OCI-M2 (cell line): Measurements from ENCODE around the gene RAB27A.
"Not testable (repeated sequence)": the region's sequence is repeated elsewhere in the genome, so short reads cannot be mapped to it uniquely, and the experiment has no call there.

Experiments
- DNase-seq: peaks from one replicate; lab custom pipeline; 2025; ENCODE audit not compliant: unreplicated experiment; lab: John Stamatoyannopoulos, UW

RAB27A gene

DNA sequence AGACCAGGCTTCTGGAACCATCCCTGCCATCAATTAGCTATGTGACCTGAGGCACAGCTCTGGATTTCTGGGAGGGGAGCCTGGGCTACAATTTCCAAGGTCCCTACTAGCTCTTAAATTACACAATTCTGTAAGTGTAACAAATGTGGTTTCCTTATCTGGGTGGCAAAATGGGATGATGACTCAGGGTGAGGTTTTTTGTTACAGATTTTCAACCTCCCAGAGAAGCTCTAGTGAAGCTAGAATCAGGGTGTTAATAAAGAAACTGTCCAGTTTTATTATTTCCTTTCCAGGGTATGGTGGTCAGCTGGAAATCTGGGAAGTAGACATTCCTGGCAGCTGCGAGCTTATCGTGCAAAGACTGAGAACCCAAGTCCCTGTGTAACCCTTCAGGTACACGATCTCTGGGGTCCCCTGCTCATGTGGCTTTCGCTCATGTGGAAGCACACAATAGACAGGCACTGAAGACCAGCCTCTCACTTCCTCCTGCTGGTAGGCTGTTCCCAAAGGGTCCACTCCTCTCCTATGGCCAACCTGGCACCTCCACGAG lies 7.3 kb downstream of the RAB27A start:
- DNase-seq, result no peak

GRCh38 chr15:55281517-55282228 lies 7.9 kb downstream of the RAB27A start:
- no peak for DNase-seq

DNA sequence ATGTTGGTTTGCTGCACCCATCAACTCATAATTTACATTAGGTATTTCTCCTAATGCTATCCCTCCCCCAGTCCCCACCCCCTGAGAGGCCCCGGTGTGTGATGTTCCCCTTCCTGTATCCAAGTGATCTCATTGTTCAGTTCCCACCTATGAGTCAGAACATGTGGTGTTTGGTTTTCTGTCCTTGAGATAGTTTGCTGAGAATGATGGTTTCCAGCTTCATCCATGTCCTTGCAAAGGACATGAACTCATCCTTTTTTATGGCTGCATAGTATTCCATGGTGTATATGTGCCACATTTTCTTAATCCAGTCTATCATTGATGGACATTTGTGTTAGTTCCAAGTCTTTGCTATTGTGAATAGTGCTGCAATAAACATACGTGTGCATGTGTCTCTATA lies 9.0 kb downstream of the RAB27A start:
- DNase-seq, result not testable (repeated sequence)

DNA sequence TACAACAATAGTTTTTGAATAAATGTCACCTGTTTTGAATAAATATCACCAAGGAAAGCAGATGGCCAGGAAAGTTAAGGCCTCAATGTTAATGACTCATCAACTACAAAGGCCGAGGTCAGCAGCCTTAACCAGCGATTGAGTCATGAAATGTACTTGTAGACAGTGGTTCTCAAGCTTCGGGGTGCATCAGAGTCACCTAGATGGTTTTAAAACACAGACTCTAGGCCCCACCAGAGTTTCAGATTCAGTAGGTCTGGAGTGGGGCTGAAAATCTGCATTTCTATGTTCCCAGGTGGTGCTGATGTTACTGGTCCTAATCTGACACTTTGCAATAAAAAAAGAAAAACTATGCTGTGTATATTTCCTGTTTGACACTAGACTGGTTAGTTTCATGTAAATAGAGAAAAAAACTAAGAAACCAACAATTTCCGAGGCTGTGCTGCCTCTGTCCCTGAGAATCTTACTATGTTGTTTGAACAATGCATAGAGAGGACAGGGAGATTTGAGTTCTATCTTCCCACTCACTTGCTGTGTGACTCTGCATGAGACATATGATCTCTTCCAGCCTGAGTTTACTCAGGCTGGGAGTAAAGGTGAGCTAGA lies 9.8 kb downstream of the RAB27A start:
- no peak for DNase-seq

DNA sequence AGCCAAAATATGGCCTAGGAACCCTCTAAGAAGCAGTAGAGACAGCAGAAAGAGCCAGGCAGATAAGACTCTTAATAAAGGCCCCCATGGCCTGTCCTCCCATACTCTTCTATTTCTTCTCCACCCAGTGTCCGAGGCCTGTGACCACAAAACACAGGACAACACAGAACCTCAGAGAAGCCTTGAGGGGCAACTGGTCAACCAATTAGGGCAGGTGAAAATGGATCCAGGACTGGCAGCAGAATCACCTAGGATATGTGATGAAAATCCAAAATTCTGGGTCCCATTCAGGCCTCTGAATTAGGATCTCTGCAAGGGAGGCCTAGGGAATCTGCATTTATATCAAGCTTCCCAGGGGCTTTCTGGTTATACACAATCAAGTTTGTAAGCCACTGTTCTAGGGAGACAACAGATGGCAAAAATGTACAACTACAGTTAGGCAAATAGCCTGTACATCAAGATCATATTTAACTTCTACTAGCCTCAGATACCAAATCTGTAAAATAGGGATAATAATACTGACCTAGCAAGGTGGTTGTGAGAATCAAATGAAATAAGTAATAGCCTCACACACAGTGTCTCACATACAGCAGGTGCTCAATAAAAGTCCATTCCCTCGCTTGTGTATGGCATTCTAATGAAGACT lies 10.4 kb downstream of the RAB27A start:
- DNase-seq, result no peak

DNA sequence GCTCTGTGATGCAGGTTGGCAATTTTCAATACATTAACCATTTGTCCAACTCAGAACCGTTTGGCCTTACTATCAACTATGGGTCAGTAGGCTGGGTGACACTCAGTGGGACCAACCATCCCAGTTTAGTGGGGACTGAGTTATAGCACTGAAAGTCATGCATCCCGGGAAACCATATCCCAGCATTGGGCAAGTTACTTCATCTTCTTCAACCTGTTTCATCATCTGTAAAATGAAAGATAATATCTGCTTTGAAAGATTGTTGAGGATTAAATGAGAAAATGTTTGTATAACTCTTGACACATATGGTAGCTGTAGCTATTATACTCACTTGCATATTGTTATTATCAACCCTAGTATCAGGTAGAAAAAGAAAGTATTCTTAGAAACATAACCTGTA lies 11.9 kb downstream of the RAB27A start:
- no peak for DNase-seq

GRCh38 chr15:55277116-55277564 lies 12.5 kb downstream of the RAB27A start:
- DNase-seq, result no peak

DNA sequence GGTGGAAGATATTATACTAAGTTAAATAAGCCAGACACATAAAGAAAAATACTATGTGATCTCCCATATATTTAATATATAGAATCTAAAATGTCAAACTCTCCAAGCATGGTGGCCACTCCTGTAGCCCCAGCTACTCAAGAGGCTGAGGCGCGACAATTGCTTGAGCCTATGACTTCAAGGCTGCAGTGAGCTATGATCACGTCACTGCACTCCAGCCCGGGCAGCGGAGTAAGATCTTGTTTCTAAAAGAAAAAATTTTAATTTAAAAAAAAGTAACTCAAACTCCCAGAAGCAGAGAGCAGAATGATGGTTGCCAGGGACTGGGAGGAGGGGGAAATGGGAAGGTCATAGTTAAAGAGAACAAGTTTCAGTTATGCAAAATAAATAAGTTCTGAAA lies 13.3 kb downstream of the RAB27A start:
- no peak for DNase-seq

- no peak for DNase-seq
Measured at GRCh38 chr15:55270291-55270690, 19.3 kb downstream of the RAB27A start.

DNA sequence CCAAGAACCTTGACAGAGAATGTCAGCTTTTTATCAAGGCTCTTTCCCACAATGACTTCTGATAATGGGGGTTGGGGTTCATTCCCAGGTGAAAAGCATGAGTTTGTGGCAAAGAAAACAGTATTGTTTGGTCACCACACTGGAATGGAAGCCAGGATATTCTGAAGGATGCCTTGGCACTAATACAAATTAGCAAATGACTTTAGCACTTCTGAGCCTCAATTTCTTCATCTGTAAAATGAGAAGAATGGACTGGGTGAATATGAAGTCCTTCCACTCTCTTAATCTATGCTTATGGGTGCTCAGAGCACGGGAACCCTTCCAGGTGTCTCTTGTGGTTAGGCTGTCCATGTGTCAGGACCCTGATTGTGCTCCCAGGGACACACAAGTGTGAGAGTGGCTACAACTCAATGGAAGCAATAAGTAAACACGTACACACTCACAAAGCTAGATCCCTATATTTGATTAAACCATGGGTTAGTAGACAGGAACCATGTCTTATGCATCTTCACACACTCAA lies 21.4 kb downstream of the RAB27A start:
- no peak for DNase-seq

GRCh38 chr15:55267401-55268175 lies 22.0 kb downstream of the RAB27A start:
- no peak for DNase-seq

DNA sequence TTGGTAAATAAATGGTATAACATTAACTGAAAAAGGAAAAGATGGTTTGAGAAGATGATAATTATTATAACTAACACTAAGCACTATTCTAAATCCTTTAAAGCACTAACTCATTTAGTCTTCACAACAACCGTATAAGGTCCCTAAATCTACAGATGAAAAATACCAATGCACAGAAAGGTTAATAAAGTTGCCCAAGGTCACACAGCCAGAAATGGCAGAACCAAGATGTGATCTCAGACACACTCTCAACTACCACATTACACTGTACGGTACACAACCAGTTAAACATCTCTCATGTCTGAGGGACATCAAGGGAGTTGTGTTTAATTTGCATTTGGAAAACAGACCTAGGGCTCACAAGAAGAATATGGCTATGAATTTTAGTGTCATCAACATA lies 23.1 kb downstream of the RAB27A start:
- DNase-seq, result no peak

DNA sequence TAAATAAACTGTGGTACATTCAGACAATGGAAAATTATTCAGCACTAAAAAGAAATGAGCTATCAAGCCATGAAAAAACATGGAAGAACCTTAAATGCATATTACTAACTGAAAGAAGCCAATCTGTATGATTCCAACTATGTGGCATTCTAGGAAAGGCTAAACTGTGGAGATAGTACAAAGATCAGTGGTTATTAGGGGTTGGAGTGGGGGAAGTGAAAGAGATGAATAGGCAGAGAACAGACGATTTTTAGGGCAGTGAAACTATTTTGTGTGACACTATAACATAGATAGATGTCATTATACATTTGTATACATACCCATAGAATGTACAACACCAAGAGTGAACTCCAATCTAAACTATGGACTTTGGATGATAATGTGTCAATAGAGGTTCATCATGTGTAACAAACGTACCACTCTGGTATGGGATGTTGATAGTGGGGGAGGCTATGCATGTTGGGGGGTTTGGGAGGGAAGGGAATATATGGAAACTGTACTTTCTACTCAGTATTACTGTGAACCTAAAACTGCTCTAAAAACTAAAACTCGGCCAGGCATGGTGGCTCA lies 29.0 kb downstream of the RAB27A start:
- DNase-seq, result no peak

DNA sequence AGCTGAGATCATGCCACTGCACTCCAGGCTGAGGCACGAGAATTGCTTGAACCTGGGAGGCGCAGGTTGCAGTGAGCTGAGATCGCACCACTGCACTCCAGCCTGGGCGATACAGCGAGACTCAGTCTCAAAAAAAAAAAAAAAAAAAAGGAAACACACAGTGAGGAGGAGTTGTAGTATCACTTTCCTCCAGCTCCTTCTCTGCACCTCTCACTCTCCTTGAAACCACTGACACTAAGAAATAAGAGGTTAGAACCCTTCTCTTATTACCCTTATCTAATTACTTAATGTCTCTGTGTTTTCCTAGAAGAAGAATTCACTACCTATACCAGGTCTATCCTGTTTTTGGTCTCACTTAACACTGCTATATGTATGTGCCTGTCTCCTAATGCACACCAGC lies 31.7 kb downstream of the RAB27A start:
- no peak for DNase-seq

GRCh38 chr15:55257012-55257670 lies 32.5 kb downstream of the RAB27A start:
- DNase-seq, result no peak

DNA sequence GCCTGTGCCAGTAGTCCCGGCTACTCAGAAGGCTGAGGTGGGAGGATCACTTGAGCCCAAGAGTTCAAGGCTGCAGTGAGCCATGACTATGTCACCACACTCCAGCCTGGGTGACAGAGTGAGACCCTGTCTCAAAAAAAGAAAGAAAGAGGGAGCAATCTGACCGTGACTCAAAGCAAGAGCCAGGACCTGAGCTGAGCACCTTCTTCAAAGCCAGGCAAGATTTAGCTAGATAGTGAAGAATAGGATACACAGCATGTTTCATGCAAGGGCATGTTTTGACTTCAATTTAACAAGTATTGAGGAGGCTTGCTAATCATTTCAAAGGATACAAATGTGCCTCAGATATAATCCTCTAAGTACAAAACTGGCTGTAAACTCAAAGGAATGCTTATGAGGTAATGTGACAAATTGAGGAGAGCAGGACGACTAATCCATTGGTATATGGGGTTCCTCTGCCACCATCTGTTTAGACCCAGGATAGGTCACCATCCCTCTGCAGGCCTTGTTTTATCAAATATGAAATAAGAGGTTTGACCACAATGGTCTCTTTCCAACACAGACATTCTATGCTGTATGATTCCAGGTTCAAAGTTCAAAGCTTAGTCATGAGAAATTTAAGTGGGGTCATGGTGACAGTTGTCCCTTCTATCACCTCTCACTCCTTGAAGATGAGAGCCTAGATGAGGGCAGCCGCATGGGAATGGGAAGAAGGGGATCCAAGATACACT lies 33.2 kb downstream of the RAB27A start:
- no peak for DNase-seq

GRCh38 chr15:55255714-55256113 lies 33.9 kb downstream of the RAB27A start:
- no peak for DNase-seq

- DNase-seq, result no peak
Measured at GRCh38 chr15:55254916-55255679, 34.5 kb downstream of the RAB27A start.

DNA sequence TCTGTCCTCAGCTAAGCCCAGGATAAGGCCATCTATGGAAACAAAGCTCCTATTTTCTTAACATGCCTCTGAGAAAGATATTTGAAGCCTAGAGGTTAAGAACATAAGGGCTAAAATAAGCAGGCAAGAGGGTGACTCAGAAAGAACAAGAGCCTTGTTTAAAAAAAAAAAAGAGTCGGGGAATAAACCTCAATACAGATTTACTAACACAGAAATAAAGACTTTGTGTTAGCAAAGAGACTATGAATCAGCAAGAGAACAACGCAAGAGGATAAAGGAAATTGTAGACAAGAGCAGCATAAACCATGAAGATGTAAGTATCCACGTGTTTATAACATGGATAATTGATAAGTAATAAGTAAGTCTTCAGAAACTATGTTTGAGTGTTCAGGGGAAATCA lies 36.0 kb downstream of the RAB27A start:
- no peak for DNase-seq
